Islet of Langerhans (tissue), 1 donor: Measurements from ENCODE around the gene MEIKIN.

Experiments
- FAIRE-seq: peaks from one replicate; lab custom pipeline; 2011; peaks lifted over from hg19 to GRCh38; lab: Jason Lieb, UNC

MEIKIN gene, protein sequence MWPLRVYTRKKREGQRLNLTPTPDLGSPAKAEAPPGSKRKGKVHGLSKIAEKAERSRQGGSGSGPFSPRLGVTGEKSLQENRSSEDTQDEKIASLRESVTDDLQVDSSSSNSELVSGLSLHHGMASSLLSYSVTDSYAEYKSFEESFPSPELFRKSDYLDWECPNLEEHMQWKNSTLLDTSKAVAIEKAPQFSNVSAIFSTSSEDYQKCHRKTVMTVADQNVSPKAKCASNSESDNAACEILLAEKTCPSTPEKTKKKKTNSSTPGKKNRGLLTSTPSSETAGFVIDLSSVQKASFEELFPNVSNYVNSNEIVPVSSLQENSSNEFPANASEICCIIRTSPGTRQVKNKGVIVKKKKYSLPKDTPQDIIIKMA

DNA sequence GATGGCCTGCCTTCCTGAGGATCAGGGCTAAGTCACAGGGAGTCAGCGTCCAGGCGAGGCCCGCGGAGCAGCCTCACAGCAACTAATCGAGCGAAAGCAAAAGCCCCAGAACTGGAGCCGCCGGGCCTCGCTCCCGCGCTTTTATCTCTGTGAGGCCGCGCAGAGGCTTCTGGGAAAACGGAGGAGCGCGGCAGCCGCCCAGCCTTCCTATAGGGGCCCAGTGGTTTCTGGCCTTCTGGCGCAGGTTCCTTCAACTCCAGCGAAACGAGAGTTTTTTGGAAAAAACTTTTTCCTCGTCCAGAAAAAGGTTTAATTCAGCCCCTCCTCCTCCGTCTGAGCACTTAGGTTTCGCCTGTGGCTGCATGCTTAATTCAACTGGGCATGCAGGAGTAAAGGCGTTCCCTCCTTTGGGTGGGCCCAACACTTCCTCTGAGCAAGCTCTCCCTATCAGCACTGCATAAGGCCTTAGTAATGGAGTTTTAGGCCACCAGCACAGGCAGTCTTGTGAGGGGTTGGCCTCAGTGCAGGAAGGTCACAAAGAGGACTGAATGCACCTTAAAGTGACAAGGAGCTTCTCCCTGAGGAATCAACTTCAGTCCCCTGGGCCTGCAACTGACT lies at the start of gene MEIKIN:
MEIKIN (minus strand) TSS at position 113 of the 618 bp plus-strand sequence. CDS start 158 bp downstream, outside the sequence.
- no peak for FAIRE-seq

DNA sequence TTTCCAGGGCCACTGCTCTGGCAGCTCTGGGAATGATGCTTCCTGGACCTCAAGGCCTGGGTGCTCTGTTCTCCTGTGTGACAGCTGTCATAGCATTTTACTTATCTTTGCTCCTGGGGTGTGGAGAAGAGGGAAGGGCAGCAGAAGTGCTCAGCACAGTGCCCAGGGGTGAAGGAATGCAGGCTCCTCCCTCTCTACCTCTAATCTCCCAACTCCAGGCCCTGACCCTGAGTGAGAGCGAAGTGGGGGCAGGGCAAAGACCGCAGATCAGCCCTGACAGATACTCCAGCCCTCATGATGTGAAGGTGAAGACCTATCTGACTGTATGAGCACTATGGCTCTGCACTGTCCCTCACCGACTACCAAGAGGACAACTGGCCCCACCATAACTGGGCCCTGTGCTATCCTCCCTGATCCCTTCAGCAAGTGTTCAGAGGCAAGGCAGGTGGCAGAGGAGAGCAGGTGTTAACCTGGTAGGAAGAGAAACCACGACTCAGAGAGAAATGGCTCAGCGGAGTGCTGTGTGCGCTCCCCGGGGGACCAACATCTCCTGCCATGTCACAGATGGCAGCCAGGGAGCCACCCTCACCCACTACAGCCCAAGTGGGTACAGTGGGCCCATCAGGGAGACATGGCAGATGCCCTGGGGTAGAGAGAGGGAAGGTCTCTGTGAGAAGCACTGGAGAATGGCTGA lies 49.2 kb upstream of the MEIKIN start:
- no peak for FAIRE-seq

DNA sequence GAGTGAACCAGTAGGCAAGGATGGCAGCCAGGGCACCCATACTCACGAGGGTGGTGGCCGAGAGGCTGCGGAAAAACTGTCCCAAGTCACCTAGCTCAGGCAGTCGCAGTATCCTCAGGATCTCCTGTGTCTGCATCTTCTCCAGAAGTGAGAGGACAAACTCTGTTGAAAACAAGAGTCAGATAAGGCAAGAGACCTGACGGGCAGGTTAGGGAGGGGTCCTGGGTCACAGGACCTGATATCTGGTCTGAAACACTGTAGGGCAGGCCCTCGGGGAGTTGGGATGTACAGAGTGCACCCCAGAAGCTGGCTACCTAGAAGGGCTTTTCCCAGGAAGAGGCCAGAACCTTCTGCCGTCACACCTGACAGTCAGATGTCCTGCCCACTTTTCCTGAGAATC lies 48.6 kb upstream of the MEIKIN start:
- FAIRE-seq = no peak

DNA sequence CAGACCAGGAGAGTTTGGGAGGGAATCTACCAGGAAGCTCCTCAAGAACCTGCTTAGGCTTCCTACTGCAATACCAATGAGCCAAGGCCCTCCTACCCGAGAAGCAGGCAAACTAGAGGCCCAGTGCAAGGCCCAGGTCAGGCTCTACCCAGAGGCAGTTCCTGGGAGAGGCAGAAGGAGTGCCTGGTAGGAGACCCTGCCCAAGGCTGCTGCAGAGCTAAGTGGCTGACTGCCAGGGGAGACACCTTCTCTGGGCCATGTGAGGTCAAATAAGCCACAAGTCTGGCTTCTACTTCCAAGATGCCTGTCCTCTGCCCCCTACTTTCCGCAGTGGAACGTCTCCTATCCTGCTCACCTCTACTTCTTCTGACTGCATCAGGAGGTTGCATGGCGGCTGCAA lies 48.2 kb upstream of the MEIKIN start:
- FAIRE-seq = no peak

DNA sequence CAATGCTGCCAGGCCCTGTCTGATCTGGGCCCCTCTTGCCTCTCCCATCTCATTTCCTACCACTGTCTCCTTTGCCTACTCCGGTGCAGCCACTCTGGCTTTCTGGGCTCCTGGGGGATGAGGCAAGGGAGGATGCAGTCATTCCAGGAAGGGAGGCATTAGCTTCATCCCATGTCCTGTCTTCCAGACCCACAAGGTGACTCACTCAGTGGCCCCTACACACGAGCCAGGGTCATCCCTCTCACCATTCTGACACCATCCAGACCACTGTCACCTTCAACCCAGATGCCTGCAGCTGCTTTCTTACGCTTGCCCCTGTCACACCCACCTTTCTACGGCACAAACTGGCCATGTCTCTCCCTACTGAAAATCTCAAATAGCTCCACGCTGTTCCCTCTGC lies 46.9 kb upstream of the MEIKIN start:
- FAIRE-seq = no peak

DNA sequence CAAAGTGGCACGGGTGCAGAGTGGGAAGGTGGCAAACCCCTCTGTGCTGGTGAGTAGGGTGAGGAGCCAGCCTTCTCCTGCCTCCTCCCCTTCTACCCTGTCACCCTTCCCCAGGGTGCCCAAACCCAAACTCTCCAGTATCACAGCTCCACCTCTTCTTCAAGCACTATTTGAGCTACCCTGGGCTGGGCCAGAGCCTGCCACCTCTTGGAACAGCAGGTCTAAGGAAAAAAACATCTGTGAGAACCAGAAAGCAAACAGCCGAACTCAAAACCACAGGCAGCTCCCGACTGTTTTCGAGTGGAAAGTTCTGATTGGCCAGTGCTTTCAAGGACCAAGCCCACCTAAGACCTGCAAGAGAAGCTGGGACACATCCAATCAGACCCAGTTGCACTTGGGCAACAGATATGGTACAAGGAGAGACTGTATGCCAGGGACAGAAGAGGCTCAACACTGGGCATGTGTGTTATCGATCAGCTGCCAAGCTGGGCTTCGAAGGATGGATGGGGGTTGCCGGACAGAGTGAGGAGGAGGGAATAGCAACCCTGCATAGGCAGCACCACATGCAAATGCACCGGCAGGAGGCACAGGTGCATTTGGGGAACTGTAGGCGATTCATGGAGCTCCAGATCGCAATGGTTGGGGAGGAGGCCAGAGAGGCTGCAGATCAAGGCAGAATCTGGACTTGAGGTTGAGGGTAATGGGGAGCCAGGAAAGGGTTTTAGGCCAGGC lies 46.3 kb upstream of the MEIKIN start:
- FAIRE-seq = no peak

DNA sequence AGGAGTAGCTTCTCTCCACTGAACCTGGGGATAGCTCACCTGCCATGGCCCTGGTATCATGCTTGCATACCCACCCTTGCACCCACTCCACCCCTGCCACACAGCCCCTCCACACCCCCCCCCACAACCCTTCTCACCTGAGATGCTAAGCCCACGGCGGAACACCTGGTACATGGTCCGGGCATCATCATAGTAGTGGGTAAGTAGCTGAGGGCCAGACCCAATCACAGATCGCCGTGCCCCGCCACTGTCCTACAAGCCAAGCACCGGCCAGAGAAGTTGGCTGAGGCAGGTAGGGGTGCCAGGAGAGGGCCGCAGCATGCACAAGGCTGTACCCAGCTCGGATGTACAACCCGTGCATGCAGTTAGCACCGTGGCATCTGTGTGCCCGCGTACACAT lies 45.3 kb upstream of the MEIKIN start:
- FAIRE-seq = no peak

DNA sequence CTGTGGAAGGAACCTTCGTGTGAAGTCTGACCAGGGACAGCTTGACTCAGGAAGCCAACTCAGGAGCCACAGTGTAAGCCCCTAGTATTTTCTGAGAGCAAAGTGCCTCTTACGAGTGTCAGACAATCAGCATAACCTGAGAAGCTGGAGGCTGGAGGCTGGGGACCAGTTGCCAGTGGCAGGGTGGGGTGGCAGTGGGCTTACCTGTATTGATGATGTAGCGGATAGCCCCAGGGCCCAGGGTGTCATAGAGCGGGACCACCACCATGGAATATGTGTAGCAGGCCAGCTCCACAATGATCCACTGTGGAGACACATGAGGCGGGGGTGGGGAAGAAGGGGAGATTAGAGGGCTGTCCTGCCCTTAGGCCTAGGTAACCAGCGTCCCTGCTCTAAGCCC lies 43.1 kb upstream of the MEIKIN start:
- no peak for FAIRE-seq

DNA sequence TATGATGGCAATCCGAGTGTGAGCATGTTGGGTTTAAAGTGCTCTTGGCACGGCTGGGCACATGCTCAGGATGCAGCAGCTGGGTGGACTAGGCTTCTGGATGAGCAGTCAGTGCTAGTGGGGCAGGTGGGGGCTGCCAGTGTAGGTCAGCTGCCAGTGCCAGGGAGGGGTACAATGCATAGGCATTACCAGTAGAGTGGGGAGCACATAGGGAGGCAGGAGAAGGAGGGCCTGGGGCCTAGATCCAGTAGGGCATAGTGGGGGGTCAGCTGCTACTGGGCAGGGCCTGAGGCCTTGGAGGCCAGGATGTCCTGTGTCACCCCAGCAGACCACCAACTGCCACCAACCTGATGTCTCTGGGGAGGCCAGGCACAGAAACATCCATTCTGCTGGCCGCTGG lies 41.8 kb upstream of the MEIKIN start:
- no peak for FAIRE-seq

DNA sequence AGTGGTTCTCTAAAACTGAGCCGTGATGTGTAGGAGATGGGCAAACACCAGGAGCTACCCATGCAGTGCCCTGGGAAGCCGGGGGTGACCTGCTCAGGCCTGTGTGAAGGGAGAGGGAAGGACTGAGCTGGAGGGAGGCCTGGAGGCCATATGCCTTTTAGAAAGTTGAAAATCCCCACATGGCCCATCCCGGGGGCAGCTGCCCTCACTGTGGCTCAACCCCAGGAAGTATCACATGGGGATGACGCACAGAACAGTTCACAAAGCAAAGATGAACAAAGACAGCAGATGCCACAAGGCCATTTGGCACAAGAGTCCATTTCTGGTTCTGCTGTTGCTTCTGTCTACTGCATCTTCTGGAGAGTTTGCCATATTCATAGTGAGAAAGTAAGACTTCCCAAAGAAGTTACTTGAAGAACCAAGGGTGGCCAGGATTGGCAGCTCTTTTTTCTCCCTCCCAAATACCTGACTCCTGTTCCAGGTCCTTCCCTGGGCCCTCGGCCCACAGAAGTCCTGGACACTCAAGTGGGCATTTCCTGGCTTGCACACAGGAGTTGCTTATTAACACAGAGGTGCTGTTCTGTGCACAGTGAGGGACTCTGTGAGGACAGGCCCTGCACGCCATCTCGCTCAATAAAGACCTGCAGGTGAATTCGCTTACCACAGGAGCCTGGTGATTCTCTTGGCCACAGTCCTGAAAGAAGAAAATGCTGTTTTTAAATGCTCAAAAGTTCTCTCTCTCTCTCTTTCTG lies 40.9 kb upstream of the MEIKIN start:
- FAIRE-seq = no peak

DNA sequence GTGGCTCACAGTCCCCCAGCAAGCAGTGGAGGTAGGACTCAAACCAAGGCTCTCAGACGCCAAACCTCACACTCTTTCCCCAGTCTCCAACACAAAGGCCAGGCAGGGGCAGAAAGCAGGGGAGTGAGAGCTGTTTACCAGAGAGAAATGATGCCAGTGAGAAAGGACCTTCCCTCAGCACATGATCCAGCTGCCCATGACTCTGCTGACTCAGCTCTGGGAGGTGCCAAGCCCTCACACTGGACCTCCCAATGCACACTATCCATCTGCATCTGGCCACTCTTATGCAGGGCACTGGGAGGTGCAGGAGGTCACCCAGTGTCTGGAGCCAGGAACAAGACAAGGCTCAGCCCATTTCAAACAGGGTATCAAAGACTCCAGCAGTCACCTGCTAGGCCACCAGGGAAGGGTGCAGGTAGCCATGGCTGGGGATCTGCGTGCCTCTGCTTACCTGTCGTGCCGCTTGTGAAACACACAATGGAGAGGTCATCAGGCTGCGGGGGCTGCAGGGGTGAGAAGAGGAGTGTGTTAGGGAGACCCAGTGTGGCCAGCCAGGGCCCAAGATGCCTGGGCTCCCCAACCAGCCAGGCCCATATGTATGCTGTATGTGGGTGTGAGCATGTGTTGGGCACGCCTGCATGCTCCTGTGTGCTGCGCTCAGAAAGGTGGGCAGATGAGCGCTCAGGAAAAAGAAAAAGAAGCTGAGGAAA lies 39.6 kb upstream of the MEIKIN start:
- no peak for FAIRE-seq

DNA sequence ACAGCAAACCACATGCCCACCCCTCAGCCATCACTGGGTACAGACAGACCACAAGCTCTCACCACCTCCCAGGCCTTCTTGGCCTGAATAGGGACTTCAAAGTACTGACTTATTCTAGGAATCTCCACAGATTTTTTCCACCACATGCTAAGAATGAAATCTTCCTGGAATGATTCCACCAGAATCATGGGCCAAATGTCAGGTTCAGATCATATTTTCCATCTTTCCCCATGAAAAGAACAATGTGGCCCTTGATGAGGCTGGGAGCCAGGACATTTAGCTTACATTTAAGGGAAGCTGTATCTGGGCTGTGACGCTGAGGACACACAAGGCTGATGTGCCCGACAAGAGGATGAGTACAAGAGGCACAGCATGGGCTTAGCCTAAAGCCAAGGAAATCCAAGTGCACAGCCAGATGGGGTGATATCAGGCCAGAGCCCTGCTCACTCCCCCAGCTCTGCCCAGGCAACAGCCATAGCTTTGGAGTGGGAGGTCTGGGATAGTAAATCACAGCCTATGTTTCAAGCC lies 37.8 kb upstream of the MEIKIN start:
- no peak for FAIRE-seq

DNA sequence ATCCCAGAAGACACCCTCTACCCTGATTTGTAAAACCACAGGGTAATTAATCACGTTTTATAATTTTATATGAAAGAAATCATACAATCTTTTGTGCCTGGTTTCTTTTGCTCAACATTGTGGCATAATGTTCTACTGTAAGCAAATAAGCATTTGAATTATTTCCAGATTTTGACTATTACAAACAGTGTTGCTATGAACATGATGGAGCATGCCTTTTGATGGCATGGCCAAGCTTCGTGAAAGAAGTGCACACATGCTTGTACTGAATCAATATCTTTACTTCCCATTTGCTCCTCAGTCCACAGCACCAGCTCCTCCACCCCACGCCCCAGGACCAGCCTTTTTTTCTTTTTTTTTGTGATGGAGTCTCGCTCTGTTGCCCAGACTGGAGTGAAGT lies 36.1 kb upstream of the MEIKIN start:
- no peak for FAIRE-seq

DNA sequence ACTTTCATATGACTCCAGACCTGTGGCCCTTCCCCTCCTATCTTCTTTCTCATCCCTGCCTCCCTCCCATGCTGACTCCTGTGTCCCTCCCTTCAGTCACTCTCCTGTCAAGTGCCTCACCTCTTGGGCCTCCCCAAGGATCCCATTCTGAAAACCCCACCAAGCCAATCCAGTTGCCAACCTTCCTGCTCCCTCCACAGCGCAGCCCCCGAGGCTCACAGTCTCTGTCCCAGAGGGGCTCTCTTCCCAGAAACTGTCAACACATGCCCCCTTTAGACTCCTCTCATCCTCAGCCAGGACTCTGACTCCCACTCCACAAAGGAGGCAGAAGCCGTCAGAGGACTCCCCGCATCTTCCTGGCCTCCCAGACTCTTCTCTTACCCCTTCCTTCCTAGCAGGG lies 35.2 kb upstream of the MEIKIN start:
- no peak for FAIRE-seq

DNA sequence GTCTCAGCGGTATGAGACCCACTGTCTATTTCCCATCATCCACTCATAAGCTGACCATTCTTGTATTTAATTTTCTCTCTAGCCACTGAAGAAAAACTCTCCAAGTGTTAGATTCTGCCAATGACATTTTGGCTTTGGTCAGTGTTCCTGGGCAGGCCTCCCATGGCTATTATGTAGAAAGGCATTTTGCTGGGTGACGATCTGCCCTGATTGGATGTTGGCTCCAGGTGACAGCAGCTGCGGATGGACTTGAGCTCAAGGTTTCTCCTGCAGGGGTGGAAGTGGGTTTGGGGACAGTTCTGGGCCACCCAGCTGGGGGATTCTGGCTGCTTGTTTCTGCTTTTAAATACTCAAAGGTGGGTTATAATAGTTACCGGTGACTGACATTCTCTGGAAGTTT lies 34.4 kb upstream of the MEIKIN start:
- no peak for FAIRE-seq

DNA sequence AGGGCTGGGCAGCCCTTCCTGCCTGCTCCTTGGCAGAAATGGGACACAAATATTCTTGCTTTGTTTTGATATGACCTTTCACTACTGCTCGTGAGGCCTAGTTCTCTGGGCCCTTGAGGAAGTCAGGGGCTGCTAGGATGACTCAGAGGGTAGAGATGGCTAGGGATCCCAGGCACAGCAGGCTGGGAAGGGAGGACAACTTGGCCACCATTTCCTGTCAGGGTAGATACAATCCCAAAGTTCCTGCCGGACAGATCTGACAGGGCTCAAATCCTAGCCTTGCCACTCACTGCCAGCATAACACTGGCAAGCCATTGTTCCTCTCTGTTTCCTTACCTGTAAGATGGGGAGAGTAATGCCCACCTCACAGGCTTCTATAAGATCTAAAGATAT lies 31.7 kb upstream of the MEIKIN start:
- no peak for FAIRE-seq

DNA sequence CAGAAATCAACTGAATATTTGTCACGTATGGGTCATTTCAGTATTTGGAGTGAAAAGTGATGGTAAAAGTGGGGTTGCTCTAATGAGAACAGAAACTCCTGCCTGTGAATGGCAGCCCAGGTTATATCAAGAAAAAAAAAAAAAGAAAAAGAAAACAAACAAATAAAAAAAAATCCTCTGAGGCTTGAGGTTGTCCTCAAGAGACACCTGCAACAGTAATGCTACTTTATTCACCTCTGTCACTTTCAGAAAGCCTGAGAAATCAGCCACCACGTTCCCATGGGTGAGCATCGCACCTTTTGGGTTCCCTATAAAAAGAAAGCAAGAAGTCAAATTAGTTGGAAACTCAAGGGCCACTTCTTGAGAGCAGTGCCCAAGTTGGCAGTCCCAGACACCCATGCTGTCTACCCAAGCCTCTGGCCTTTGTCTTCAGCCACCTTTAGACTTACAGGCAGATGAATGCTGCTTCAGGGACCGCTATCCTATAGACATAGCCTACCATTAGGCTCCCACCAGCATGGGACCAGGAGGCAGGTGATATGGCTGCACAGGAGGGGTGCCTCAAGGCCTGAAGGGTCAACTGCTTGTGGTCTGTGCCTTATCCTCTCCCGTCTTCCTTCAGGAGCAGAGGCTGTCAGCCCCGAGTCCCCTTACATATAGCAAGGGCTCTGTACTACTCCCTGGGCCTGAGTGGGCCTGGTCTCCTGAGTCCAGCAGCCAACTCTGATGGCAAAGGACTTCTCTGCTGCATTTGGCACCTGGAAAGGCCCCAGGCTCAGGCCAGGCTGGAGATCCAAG lies 31.1 kb upstream of the MEIKIN start:
- FAIRE-seq = no peak

DNA sequence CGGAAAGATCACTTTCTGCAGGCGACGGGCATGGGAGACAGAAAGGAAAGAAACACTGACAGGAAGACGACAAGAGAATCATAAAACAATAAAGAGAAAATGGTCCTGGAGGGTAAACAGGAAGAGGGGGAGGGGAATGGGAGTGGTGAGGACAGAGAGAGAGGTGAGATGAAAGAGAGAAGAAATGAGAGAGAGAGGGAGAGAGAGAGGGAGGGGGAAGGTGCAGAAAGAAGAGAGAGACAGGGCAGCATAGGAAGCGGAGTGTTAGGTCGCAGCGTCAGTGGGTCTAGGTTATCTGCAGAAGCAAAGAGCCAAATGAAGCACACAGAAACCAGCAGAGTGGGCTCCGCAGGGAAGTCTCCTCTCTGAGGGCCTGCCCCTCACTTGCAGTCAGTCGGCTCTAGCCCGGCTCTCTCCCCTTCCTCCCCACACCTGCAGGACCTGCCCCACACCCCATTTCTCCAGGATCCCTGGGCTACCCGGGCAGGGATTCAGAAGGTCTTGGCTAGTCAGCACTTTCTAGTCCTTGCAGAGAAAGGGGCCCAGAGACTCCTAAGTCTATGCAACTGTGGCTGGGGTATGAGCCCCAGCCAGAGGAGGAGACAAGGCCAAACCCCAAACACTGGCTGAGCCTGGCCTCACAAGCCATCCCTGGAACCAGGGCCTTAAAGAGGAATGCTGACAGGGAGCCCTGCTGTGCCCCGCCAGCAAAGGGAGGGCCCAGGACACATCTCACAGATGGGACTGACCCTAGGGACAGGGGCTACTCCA lies 29.7 kb upstream of the MEIKIN start:
- FAIRE-seq = no peak

DNA sequence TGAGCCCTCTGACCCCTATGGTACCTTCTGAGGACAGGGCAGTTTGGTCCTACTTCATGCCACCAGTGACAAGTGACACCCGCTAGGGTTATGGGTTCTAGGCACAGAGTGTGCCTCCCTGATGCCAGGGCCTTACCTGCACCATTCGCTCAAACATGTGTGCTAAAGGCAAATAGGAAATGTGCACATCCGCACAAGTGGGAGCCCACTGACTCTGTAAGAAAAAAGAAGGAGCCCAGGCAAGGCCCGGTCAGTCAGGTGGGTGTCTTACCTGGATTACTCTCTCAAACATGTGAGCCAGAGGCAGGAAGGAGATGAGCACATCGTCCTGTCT lies 29.1 kb upstream of the MEIKIN start:
- FAIRE-seq = no peak

DNA sequence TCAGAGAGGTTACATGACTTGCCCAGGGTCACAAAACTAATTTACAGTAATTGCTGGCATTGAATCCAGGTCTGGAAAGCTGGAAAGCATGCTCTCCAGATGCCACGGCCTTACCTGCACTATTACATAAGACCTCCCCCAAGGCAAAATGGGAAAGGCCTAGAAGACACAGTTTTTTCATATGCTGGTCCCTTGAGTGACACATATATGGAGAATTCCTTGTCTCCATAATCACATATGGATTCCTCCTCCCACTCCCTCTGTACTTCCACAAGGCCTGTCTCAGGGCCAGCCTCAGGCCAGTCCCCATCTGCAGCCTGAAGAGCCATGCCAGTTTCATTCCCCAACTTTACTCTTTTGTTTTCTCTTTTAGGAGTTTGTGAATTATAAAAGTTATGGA lies 28.6 kb upstream of the MEIKIN start:
- FAIRE-seq = no peak
